ENCODE data around the gene EXOC4. TPM values are rescaled to one million over a fixed set of nuclear protein-coding genes. Genes with fewer than 3 reads are reported as not detected.

EXOC4 gene
- total RNA-seq, 4 donors from 2014 or later: 36.9 to 78.0 (median 52.2) TPM

- no peak overlapping the region for H3K27ac ChIP-seq
These were observed 184.7 kb downstream of the EXOC4 start for GRCh38 chr7:133437544-133437943.

GRCh38 chr7:133442818-133443217 is 189.9 kb downstream of the EXOC4 start:
- ATAC-seq: no peak
- TF ChIP-seq CTCF (IDR thresholded peaks at IDR 0.05 in 4 of 5, conservative IDR thresholded peaks at IDR 0.05 in 1 of 5) (no peak), POLR2A (IDR thresholded peaks at IDR 0.05) (no peak)
- in situ Hi-C loops (cut with MboI; ENCODE audit: low sequenced_read_pairs in 4 of 4): loop anchor here in 1 of 4 donors (25.0 kb wide), 1 partner anchor 1131 kb away; no protein-coding TSS in a partner anchor

More at GRCh38 chr7:133437544-133437943, 184.7 kb downstream of the EXOC4 start:
- Histone ChIP-seq H3K36me3 (no peaks in the 10 kb centered on the region), H3K27me3 (no peaks in the 10 kb centered on the region), H3K4me3 (no peak overlapping the region), H3K4me1 (peaks cover 5 to 7% of the 10 kb centered on the region in 2 donors), H3K9me3 (no peaks in the 10 kb centered on the region)
- DNase-seq: no peak
- no peak for TF ChIP-seq POLR2A (IDR thresholded peaks at IDR 0.05)
- no peak for ATAC-seq
- intact Hi-C loops (cut with DNase I; ENCODE audit: low total_unique reads) (loop anchor here (10.0 kb wide), 1 partner anchor 1123 kb away; no protein-coding TSS in a partner anchor), in situ Hi-C loops (cut with MboI; ENCODE audit: low sequenced_read_pairs in 4 of 4) (loop anchor here in 1 of 4 donors (25.0 kb wide), 1 partner anchor 1125 kb away; no protein-coding TSS in a partner anchor)

GRCh38 chr7:133445617-133446016 is 192.7 kb downstream of the EXOC4 start:
- intact Hi-C loops (cut with DNase I; ENCODE audit: low total_unique reads): no loop called here
- TF ChIP-seq CTCF (IDR thresholded peaks at IDR 0.05 in 4 of 5, conservative IDR thresholded peaks at IDR 0.05 in 1 of 5) (no peak), POLR2A (IDR thresholded peaks at IDR 0.05) (no peak)
- no peak for ATAC-seq

More at GRCh38 chr7:133442818-133443217, 189.9 kb downstream of the EXOC4 start:
- Histone ChIP-seq H3K9me3 (no peaks in the 10 kb centered on the region), H3K4me3 (no peak overlapping the region), H3K4me1 (no peaks in the 10 kb centered on the region), H3K36me3 (no peaks in the 10 kb centered on the region), H3K27ac (no peak overlapping the region), H3K27me3 (no peaks in the 10 kb centered on the region)
- intact Hi-C loops (cut with DNase I; ENCODE audit: low total_unique reads): no loop called here
- no peak for DNase-seq

GRCh38 chr7:133448012-133448411 is 195.1 kb downstream of the EXOC4 start:
- in situ Hi-C loops (cut with MboI; ENCODE audit: low sequenced_read_pairs in 4 of 4): loop anchor here in 1 of 4 donors (25.0 kb wide), 1 partner anchor 1136 kb away; no protein-coding TSS in a partner anchor
- H3K27ac ChIP-seq: no peak overlapping the region
- no peaks in the 10 kb centered on the region for H3K4me1 ChIP-seq
- H3K27me3 ChIP-seq: no peaks in the 10 kb centered on the region
- H3K36me3 ChIP-seq: no peaks in the 10 kb centered on the region
- intact Hi-C loops (cut with DNase I; ENCODE audit: low total_unique reads): no loop called here
- H3K4me3 ChIP-seq: no peak overlapping the region
- no peak for DNase-seq
- H3K9me3 ChIP-seq: no peaks in the 10 kb centered on the region
- ATAC-seq: no peak
- TF ChIP-seq CTCF (IDR thresholded peaks at IDR 0.05 in 4 of 5, conservative IDR thresholded peaks at IDR 0.05 in 1 of 5) (no peak), POLR2A (IDR thresholded peaks at IDR 0.05) (no peak)

More at GRCh38 chr7:133445617-133446016, 192.7 kb downstream of the EXOC4 start:
- in situ Hi-C loops (cut with MboI; ENCODE audit: low sequenced_read_pairs in 4 of 4): loop anchor here in 1 of 4 donors (25.0 kb wide), 1 partner anchor 1133 kb away; no protein-coding TSS in a partner anchor
- no peaks in the 10 kb centered on the region for H3K36me3 ChIP-seq
- H3K4me1 ChIP-seq: no peaks in the 10 kb centered on the region
- H3K27me3 ChIP-seq: no peaks in the 10 kb centered on the region
- no peaks in the 10 kb centered on the region for H3K9me3 ChIP-seq
- H3K4me3 ChIP-seq: no peak overlapping the region
- DNase-seq: no peak
- H3K27ac ChIP-seq: no peak overlapping the region

- ATAC-seq (no peak), DNase-seq (no peak)
- in situ Hi-C loops (cut with MboI; ENCODE audit: low sequenced_read_pairs in 4 of 4): no loop called here
- H3K4me3 ChIP-seq: no peak overlapping the region
- no peaks in the 10 kb centered on the region for H3K4me1 ChIP-seq
- TF ChIP-seq POLR2A (IDR thresholded peaks at IDR 0.05) (no peak), CTCF (IDR thresholded peaks at IDR 0.05 in 4 of 5, conservative IDR thresholded peaks at IDR 0.05 in 1 of 5) (no peak)
- H3K9me3 ChIP-seq: no peaks in the 10 kb centered on the region
- no peak overlapping the region for H3K27ac ChIP-seq
- H3K27me3 ChIP-seq: no peaks in the 10 kb centered on the region
- H3K36me3 ChIP-seq: no peaks in the 10 kb centered on the region
- intact Hi-C loops (cut with DNase I; ENCODE audit: low total_unique reads): no loop called here
These were observed 199.7 kb downstream of the EXOC4 start for GRCh38 chr7:133452577-133452976.

Measured in gastrocnemius medialis (tissue), 4 donors.